T-cell (primary cell): ENCODE data around the gene ANKRD36. TPM values are rescaled to one million over a fixed set of nuclear protein-coding genes. Genes with fewer than 3 reads are reported as not detected.
"Not testable (repeated sequence)": the region's sequence is repeated elsewhere in the genome, so short reads cannot be mapped to it uniquely, and the experiment has no call there.

Experiments
- ATAC-seq, 4 experiments: fragments of 200-7000 bp in 3 of 4; fragments of 150-1000 bp in 1 of 4; cut with Tn5 transposase; replicated peaks in 1 of 4; 1 replicate in 3 of 4; 2 replicates in 1 of 4; pipeline ENCODE4 v1.10.0; 2021; ENCODE audit warnings: moderate library complexity in 3 of 4, mild to moderate bottlenecking in 2 of 4, moderate number of reproducible peaks in 1 of 4
- CTCF ChIA-PET, 2 donors: fragments of 300-600 bp; sonication (Branson Sonifier 250); formaldehyde crosslinking; loops; one replicate each; lab custom pipeline; 2022; ENCODE audit warnings: antibody characterized with exemption in 2 of 2; lab: Charles Lee
- POLR2A ChIA-PET, 2 donors: fragments of 300-600 bp; sonication (Branson Sonifier 250); formaldehyde crosslinking; loops; one replicate each; lab custom pipeline; 2022; ENCODE audit warnings: antibody characterized with exemption in 2 of 2; lab: Charles Lee
- DNase-seq, 35 experiments: peaks; one replicate each; pipeline versions ENCODE4 v3.0.0 to v3.0.0-alpha.2; 2013 to 2023
- H3K27ac ChIP-seq: one replicate; pipeline ENCODE4 v1.5.1; 2013; ENCODE audit warnings: low read length
- H3K27me3 ChIP-seq, 2 experiments: replicated peaks in 1 of 2; 1 replicate in 1 of 2; 2 replicates in 1 of 2; pipeline versions ENCODE4 v1.6.1 to v1.7.0; 2013; ENCODE audit warnings: low read length in 1 of 2, mixed read lengths in 1 of 2; ENCODE audit not compliant: control insufficient read depth in 2 of 2, insufficient read depth in 2 of 2; ENCODE audit errors: extremely low read depth in 1 of 2
- H3K36me3 ChIP-seq, 2 donors: 1 replicate in 1 of 2; 2 replicates in 1 of 2; pipeline versions ENCODE4 v1.6.1 to v1.7.0; 2013; ENCODE audit warnings: low read length in 1 of 2; ENCODE audit not compliant: control insufficient read depth in 2 of 2, insufficient read depth in 1 of 2; ENCODE audit errors: extremely low read depth in 1 of 2
- H3K4me1 ChIP-seq, 2 experiments: 1 replicate in 1 of 2; 2 replicates in 1 of 2; pipeline versions ENCODE4 v1.6.1 to v1.7.0; 2013; ENCODE audit warnings: low read length in 2 of 2, mixed read lengths in 1 of 2; ENCODE audit not compliant: insufficient read depth in 2 of 2, control insufficient read depth in 1 of 2; ENCODE audit errors: extremely low read depth in 1 of 2
- H3K4me3 ChIP-seq, 2 donors: 1 replicate in 1 of 2; 2 replicates in 1 of 2; pipeline versions ENCODE4 v1.5.1 to v1.7.0; 2013; ENCODE audit warnings: mild to moderate bottlenecking in 2 of 2, low read length in 1 of 2, moderate library complexity in 1 of 2; ENCODE audit not compliant: control insufficient read depth in 1 of 2; ENCODE audit errors: extremely low read depth in 1 of 2
- H3K9me3 ChIP-seq: 2 replicates; pipeline ENCODE4 v1.7.0; 2013
- H3K27ac Mint-ChIP-seq, 2 donors: one replicate each; pipeline ENCODE4 v1.8.0; 2020 to 2021; ENCODE audit warnings: mild to moderate bottlenecking in 2 of 2, mixed read lengths in 2 of 2
- H3K27me3 Mint-ChIP-seq, 2 donors: one replicate each; pipeline ENCODE4 v1.8.0; 2021 to 2022; ENCODE audit warnings: mixed read lengths in 2 of 2
- H3K36me3 Mint-ChIP-seq: one replicate; pipeline ENCODE4 v1.8.0; 2021; ENCODE audit warnings: mixed read lengths
- H3K4me1 Mint-ChIP-seq, 3 donors: one replicate each; pipeline ENCODE4 v1.8.0; 2020 to 2022; ENCODE audit warnings: mixed read lengths in 3 of 3, mild to moderate bottlenecking in 1 of 3
- H3K4me3 Mint-ChIP-seq, 3 donors: one replicate each; pipeline ENCODE4 v1.8.0; 2020 to 2022; ENCODE audit warnings: mild to moderate bottlenecking in 3 of 3, mixed read lengths in 3 of 3, moderate library complexity in 3 of 3
- H3K9me3 Mint-ChIP-seq, 3 donors: one replicate each; pipeline ENCODE4 v1.8.0; 2020 to 2022; ENCODE audit warnings: mixed read lengths in 3 of 3
- WGBS: methylation state at CpG from one replicate; pipeline ENCODE4 v1.1.5; 2013; ENCODE audit warnings: missing lambda C conversion rate; ENCODE audit not compliant: insufficient coverage; 5-methylcytosine and 5-hydroxymethylcytosine counted together
- total RNA-seq, 35 experiments: library from RNA in 6 of 35; stranded (reverse) in 6 of 35; fragments of 120-200 nt in 1 of 35; gene quantifications; one replicate each; pipeline versions ENCODE4 v1.2.1 to v1.2.4 and lab custom pipeline; 2013 to 2026

ANKRD36 gene
- total RNA-seq, 5 donors from 2014 or later (not counting 1 experiment from before 2014, with no cell fraction given): 50.5 to 83.6 (median 57.1) TPM

GRCh38 chr2:97077213-97077612 lies 35.7 kb upstream of the ANKRD36 start:
- H3K36me3 Mint-ChIP-seq, H3K9me3 Mint-ChIP-seq, H3K27me3 ChIP-seq, CTCF ChIA-PET, H3K27ac ChIP-seq, DNase-seq, H3K27me3 Mint-ChIP-seq, H3K4me1 ChIP-seq, ATAC-seq, H3K9me3 ChIP-seq, H3K4me3 ChIP-seq, POLR2A ChIA-PET, H3K27ac Mint-ChIP-seq, H3K36me3 ChIP-seq, H3K4me1 Mint-ChIP-seq, H3K4me3 Mint-ChIP-seq: not testable (repeated sequence)
- no CpG with 5 or more reads among the region's 8 CpGs for WGBS

- H3K27me3 Mint-ChIP-seq, H3K4me3 Mint-ChIP-seq, DNase-seq, H3K27me3 ChIP-seq, H3K9me3 Mint-ChIP-seq, H3K36me3 Mint-ChIP-seq, H3K4me1 Mint-ChIP-seq, H3K9me3 ChIP-seq, POLR2A ChIA-PET, H3K36me3 ChIP-seq, H3K27ac ChIP-seq, H3K4me3 ChIP-seq, ATAC-seq, CTCF ChIA-PET, H3K27ac Mint-ChIP-seq, H3K4me1 ChIP-seq: not testable (repeated sequence)
- no CpG with 5 or more reads among the region's 10 CpGs for WGBS
These were observed 32.1 kb upstream of the ANKRD36 start for GRCh38 chr2:97080855-97081254.

- H3K36me3 Mint-ChIP-seq, DNase-seq, H3K9me3 Mint-ChIP-seq, H3K27ac ChIP-seq, H3K36me3 ChIP-seq, H3K4me1 Mint-ChIP-seq, H3K4me3 Mint-ChIP-seq, H3K4me3 ChIP-seq, H3K9me3 ChIP-seq, H3K27ac Mint-ChIP-seq, H3K27me3 Mint-ChIP-seq, H3K27me3 ChIP-seq, H3K4me1 ChIP-seq, CTCF ChIA-PET, POLR2A ChIA-PET, ATAC-seq: not testable (repeated sequence)
- 80% methylated on average over 2 of the region's 9 CpGs for whole genome bisulfite sequencing
These were observed 30.7 kb upstream of the ANKRD36 start for GRCh38 chr2:97082206-97082605.

GRCh38 chr2:97083516-97083915 lies 29.4 kb upstream of the ANKRD36 start:
- ATAC-seq, H3K4me1 ChIP-seq, H3K9me3 Mint-ChIP-seq, H3K27me3 ChIP-seq, CTCF ChIA-PET, H3K9me3 ChIP-seq, H3K4me1 Mint-ChIP-seq, POLR2A ChIA-PET, H3K27me3 Mint-ChIP-seq, DNase-seq, H3K4me3 Mint-ChIP-seq, H3K27ac Mint-ChIP-seq, H3K27ac ChIP-seq, H3K36me3 ChIP-seq, H3K4me3 ChIP-seq: not testable (repeated sequence)
- 92% methylated on average over 5 of the region's 7 CpGs for WGBS
- H3K36me3 Mint-ChIP-seq: peaks cover 15% of the 10 kb centered on the region

GRCh38 chr2:97085093-97085492 lies 27.9 kb upstream of the ANKRD36 start:
- CTCF ChIA-PET, H3K9me3 Mint-ChIP-seq, H3K4me3 Mint-ChIP-seq, H3K4me1 Mint-ChIP-seq, POLR2A ChIA-PET, H3K4me3 ChIP-seq, DNase-seq, H3K9me3 ChIP-seq, H3K27me3 ChIP-seq, ATAC-seq, H3K27ac Mint-ChIP-seq, H3K36me3 ChIP-seq, H3K4me1 ChIP-seq, H3K27me3 Mint-ChIP-seq, H3K27ac ChIP-seq: not testable (repeated sequence)
- H3K36me3 Mint-ChIP-seq: peaks cover 19% of the 10 kb centered on the region
- WGBS: no CpG with 5 or more reads among the region's 7 CpGs

- ATAC-seq, H3K27ac ChIP-seq, H3K27me3 Mint-ChIP-seq, H3K9me3 Mint-ChIP-seq, H3K4me1 Mint-ChIP-seq, H3K27ac Mint-ChIP-seq, DNase-seq, H3K9me3 ChIP-seq, CTCF ChIA-PET, H3K4me3 ChIP-seq, POLR2A ChIA-PET, H3K4me3 Mint-ChIP-seq, H3K36me3 ChIP-seq, H3K4me1 ChIP-seq, H3K27me3 ChIP-seq: not testable (repeated sequence)
- peaks cover 22% of the 10 kb centered on the region for H3K36me3 Mint-ChIP-seq
- WGBS: no CpG with 5 or more reads among the region's 1 CpG
These were observed 24.2 kb upstream of the ANKRD36 start for GRCh38 chr2:97088706-97089105.

GRCh38 chr2:97092946-97093345 lies 20.0 kb upstream of the ANKRD36 start:
- H3K27me3 Mint-ChIP-seq, H3K4me3 Mint-ChIP-seq, H3K27ac Mint-ChIP-seq, H3K9me3 Mint-ChIP-seq, DNase-seq, H3K9me3 ChIP-seq, ATAC-seq, H3K27me3 ChIP-seq, H3K27ac ChIP-seq, H3K4me3 ChIP-seq, H3K36me3 ChIP-seq: not testable (repeated sequence)
- CTCF ChIA-PET: interaction anchor here in 1 of 2 donors (0.6 kb wide), 1 partner anchor 1352 kb away, joined by 3 read pairs; the partner anchor contains the start of gene INPP4A
- Mint-ChIP-seq H3K4me1 (peaks cover 9 to 14% (median 14%) of the 10 kb centered on the region in 3 donors), H3K36me3 (peaks cover 11% of the 10 kb centered on the region)
- H3K4me1 ChIP-seq: peaks cover 0 to 13% of the 10 kb centered on the region in 2 experiments
- POLR2A ChIA-PET: interaction anchor here (0.6 kb wide), 2 partner anchors 82 to 330 kb away, joined by 6 read pairs; no protein-coding TSS in a partner anchor
- WGBS: no CpG with 5 or more reads among the region's 2 CpGs
